ENCODE data around the gene IKZF3. TPM values are rescaled to one million over a fixed set of nuclear protein-coding genes. Genes with fewer than 3 reads are reported as not detected.
"Not testable (repeated sequence)": the region's sequence is repeated elsewhere in the genome, so short reads cannot be mapped to it uniquely, and the experiment has no call there.

Gene IKZF3
- polyA plus RNA-seq, 1 donor from 2014 or later, result not detected

GRCh38 chr17:39887078-39887477, 23.0 kb upstream of the IKZF3 start:
- Histone ChIP-seq H3K27ac (ENCODE audit: low read length) (no peak overlapping the region), H3K27me3 (ENCODE audit: insufficient read depth, low read depth, low read length) (no peaks in the 10 kb centered on the region), H3K9me3 (ENCODE audit: low read length) (no peaks in the 10 kb centered on the region), H3K4me2 (ENCODE audit: low read length) (no peak overlapping the region), H3K79me2 (replicated peaks; ENCODE audit: insufficient read depth, low read length) (no peaks in the 10 kb centered on the region), H3K36me3 (ENCODE audit: insufficient read depth, low read length) (no peaks in the 10 kb centered on the region), H4K20me1 (ENCODE audit: insufficient read depth) (no peaks in the 10 kb centered on the region), H2AFZ (ENCODE audit: low read depth, low read length) (no peak overlapping the region), H3F3A (ENCODE audit: insufficient read depth, low read length, poor library complexity, severe bottlenecking) (no peaks in the 10 kb centered on the region), H3K9ac (ENCODE audit: low read length) (no peak overlapping the region), H3K9me2 (ENCODE audit: insufficient read depth, low read length) (no peaks in the 10 kb centered on the region), H3K4me3 (ENCODE audit: low read length) (no peak overlapping the region)
- TF ChIP-seq EP300 (conservative IDR thresholded peaks at IDR 0.05; ENCODE audit: poor library complexity, severe bottlenecking) (no peak), REST (IDR thresholded peaks at IDR 0.05; ENCODE audit: borderline replicate concordance) (no peak), EZH2 (IDR thresholded peaks at IDR 0.05; ENCODE audit: borderline replicate concordance, insufficient read depth, low read length, poor library complexity, severe bottlenecking) (no peak), SMC3 (conservative IDR thresholded peaks at IDR 0.05; ENCODE audit: poor library complexity) (no peak), CTCF (IDR thresholded peaks at IDR 0.05; ENCODE audit: poor library complexity, severe bottlenecking) (no peak), RAD21 (conservative IDR thresholded peaks at IDR 0.05) (no peak), MXI1 (conservative IDR thresholded peaks at IDR 0.05; ENCODE audit: poor library complexity, severe bottlenecking) (no peak), POLR2AphosphoS5 (IDR thresholded peaks at IDR 0.05) (no peak), TAF1 (IDR thresholded peaks at IDR 0.05; ENCODE audit: low read depth) (no peak)

- not testable (repeated sequence) for H2AFZ ChIP-seq (ENCODE audit: low read depth, low read length); H3F3A ChIP-seq (ENCODE audit: insufficient read depth, low read length, poor library complexity, severe bottlenecking); H4K20me1 ChIP-seq (ENCODE audit: insufficient read depth); H3K4me3 ChIP-seq (ENCODE audit: low read length); H3K4me2 ChIP-seq (ENCODE audit: low read length); H3K9me3 ChIP-seq (ENCODE audit: low read length); H3K9ac ChIP-seq (ENCODE audit: low read length); H3K27me3 ChIP-seq (ENCODE audit: insufficient read depth, low read depth, low read length); H3K9me2 ChIP-seq (ENCODE audit: insufficient read depth, low read length); H3K36me3 ChIP-seq (ENCODE audit: insufficient read depth, low read length); H3K79me2 ChIP-seq (replicated peaks; ENCODE audit: insufficient read depth, low read length); H3K27ac ChIP-seq (ENCODE audit: low read length)
Measured at GRCh38 chr17:39886102-39886501, 22.0 kb upstream of the IKZF3 start.

- H4K20me1 ChIP-seq (ENCODE audit: insufficient read depth), result no peaks in the 10 kb centered on the region
- H3K27ac ChIP-seq (ENCODE audit: low read length), result no peak overlapping the region
- H3F3A ChIP-seq (ENCODE audit: insufficient read depth, low read length, poor library complexity, severe bottlenecking), result no peaks in the 10 kb centered on the region
- H3K4me2 ChIP-seq (ENCODE audit: low read length), result no peak overlapping the region
- H3K9me2 ChIP-seq (ENCODE audit: insufficient read depth, low read length), result no peaks in the 10 kb centered on the region
- H3K27me3 ChIP-seq (ENCODE audit: insufficient read depth, low read depth, low read length), result no peaks in the 10 kb centered on the region
- H3K9ac ChIP-seq (ENCODE audit: low read length), result no peak overlapping the region
- TF ChIP-seq TAF1 (IDR thresholded peaks at IDR 0.05; ENCODE audit: low read depth) (no peak), MXI1 (conservative IDR thresholded peaks at IDR 0.05; ENCODE audit: poor library complexity, severe bottlenecking) (no peak), RAD21 (conservative IDR thresholded peaks at IDR 0.05) (no peak), EZH2 (IDR thresholded peaks at IDR 0.05; ENCODE audit: borderline replicate concordance, insufficient read depth, low read length, poor library complexity, severe bottlenecking) (no peak), SMC3 (conservative IDR thresholded peaks at IDR 0.05; ENCODE audit: poor library complexity) (no peak), POLR2AphosphoS5 (IDR thresholded peaks at IDR 0.05) (no peak), EP300 (conservative IDR thresholded peaks at IDR 0.05; ENCODE audit: poor library complexity, severe bottlenecking) (no peak), CTCF (IDR thresholded peaks at IDR 0.05; ENCODE audit: poor library complexity, severe bottlenecking) (no peak), REST (IDR thresholded peaks at IDR 0.05; ENCODE audit: borderline replicate concordance) (no peak)
- H3K79me2 ChIP-seq (replicated peaks; ENCODE audit: insufficient read depth, low read length), result no peaks in the 10 kb centered on the region
- no peak overlapping the region for H3K4me3 ChIP-seq (ENCODE audit: low read length)
- H3K9me3 ChIP-seq (ENCODE audit: low read length), result no peaks in the 10 kb centered on the region
- H3K36me3 ChIP-seq (ENCODE audit: insufficient read depth, low read length), result no peaks in the 10 kb centered on the region
- no peak overlapping the region for H2AFZ ChIP-seq (ENCODE audit: low read depth, low read length)
Measured at GRCh38 chr17:39872751-39873150, 8.6 kb upstream of the IKZF3 start.

Data from neural cell (in vitro differentiated cells).